ENCODE measurements around the gene CCDC28B.

- no peak for TF ChIP-seq POLR2A (IDR thresholded peaks at IDR 0.05)
- no peak for TF ChIP-seq CTCF (IDR thresholded peaks at IDR 0.05 in 4 of 5, conservative IDR thresholded peaks at IDR 0.05 in 1 of 5)
Observed at GRCh38 chr1:32197837-32198236, 2.6 kb upstream of the CCDC28B start.
